ENCODE data around the gene FAM227A. TPM values are rescaled to one million over a fixed set of nuclear protein-coding genes. Genes with fewer than 3 reads are reported as not detected.
"Not testable (repeated sequence)": the region's sequence is repeated elsewhere in the genome, so short reads cannot be mapped to it uniquely, and the experiment has no call there.

FAM227A gene
- polyA plus RNA-seq, 1 donor, result 0.77 TPM

DNA sequence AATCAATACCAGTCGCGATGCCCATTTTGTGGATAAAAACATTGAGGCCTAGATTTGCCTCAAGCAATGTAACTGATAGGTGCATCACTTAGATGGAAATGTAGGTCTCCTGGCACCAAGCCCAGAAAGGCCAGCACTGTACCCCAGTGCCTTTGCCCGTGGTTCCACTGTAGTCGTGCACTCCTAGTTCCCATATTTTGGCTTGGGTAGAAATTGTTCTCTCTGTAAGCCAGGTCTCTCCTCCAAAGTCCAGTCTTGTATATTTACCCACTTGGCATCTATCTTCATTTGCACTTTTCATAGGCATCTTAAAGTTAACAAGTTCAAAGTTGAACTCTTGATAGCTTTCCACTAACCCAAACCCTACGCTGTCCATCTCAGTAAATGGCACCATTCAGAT, 44.6 kb downstream of the FAM227A start:
- DNase-seq, result no peak

DNA sequence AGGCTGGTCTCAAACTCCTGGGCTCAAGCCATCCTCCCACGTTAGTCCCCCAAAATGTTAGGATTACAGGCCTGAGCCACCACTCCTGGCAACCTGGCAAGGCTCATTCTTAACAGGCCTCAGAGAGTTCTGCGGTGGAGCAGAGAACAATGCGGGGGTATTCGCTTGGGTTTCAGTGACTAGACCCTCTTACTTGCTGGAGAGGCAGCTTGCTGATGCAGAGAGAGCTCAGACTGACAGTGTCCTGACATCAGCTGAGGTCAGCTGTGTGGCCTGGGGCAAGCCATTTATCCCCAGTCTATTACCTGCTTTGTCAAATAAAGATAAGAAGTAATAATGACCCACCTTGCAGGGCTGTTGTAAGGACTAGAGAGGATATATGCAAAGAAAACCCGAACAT, 46.0 kb downstream of the FAM227A start:
- DNase-seq, result no peak

DNA sequence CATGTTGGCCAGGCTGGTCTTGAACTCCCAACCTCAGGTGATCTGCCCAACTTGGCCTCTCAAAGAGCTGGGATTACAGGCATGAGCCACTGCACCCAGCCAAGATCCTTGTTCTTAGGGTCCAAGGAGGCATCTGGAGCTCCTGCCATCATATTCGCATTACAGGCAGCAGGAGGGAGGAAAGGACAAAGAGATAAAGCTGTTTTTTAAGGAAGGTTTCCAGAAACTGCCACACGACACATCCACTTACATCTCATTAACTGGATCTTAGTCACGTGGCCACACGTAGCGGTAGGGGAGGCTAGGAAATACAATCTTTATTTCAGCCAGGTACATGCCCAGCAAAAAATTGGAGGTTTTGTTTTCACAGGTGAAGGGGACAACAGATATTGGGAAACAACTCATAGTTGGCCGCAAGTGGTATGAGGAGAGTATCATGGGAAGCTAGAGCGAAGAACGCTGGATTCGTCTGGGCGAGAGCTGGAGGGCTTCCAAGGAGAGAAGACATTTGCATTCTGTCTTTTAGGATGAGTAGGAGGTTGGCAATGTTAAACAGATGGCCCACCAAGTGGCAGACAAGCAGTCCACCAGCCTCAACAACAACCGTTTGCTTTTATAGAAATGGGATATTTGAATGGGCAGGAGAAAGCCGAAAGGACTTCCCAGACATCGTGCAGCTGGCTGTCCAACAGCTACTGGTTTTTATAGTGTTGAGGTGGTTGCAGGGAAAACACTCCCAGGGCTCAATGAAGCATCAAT, 47.0 kb downstream of the FAM227A start:
- no peak for DNase-seq

DNA sequence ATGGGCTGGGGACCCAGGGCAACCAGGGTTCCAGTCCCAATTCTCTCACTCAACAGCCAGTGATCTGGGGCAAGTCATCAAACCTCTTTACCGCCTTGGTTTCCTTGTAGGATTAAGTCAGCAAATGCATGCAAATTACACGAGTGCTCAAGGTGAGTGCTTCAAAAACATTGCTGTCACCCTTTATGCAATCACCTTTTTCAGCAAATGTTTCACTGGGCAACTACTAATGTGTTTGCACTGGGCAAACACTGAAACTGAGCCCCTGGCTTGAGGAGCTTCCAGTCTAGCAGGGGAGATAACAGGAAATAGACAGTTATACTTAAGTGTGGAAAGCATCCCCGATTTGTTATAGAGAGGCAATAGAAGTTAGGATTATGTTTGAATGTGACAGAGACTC, 48.5 kb downstream of the FAM227A start:
- no peak for DNase-seq

DNA sequence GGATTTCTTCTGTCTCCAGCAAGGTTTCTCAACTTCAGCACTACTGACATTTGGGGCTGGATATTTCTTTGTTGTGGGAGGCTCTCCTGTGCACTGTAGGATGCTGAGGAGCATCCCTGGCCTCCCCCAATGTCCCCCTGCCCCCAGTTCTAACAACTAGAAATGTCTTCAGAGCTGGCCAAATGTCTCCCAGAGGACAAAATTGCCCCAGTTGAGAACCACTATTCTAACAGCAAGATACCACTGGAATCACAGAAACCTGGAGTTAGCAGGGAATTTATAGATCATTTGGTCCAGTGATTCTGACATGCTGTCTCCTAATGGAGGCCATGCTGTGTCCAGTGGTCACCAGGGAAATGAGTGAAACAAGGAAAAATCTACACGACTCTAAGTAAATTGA, 54.0 kb downstream of the FAM227A start:
- no peak for DNase-seq

DNA sequence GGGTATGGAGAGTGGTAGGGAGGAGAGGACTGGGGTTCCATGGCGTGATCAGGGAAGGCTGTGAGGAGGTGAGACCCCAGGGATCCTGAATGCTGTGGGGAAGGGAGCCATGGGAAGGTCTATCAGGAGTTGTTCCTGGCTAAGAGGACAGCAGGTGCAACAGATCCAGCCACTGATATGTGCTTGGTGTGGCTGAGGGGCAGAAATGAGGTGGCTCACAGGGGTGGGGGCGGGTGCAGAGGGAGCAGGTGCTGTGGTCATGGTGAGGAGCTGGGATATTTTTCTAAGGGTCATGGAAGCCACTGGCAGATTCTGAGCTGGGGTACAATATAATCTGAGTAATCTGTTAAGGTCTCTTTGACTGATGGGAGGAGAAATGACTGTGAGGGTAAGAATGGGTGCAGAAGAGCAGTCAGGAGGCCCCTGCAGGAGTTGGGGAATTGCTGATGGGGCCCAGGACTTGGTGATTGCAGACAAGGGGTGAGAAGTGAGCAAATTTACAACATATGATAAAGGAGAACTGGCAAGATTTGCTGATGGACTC, 54.9 kb downstream of the FAM227A start:
- no peak for DNase-seq

DNA sequence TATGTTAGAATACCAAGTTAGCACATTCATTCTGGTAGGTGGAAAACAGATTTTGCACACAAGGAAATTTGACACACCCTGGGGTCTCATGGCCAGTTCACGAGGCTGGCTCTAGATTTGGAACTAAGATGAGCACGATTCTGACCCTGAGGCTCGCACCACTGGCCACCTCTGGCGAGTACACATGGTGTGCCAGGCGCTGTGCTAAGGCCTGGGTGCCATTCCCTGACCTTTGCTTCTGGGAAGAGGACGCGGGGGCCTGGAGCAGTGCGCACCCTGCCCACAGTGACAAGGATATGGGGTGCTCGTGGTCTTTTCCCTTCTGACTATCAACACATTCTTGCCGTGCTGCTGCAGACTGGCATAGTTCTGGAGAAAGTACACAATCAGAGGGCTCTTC, 56.7 kb downstream of the FAM227A start:
- no peak for DNase-seq

DNA sequence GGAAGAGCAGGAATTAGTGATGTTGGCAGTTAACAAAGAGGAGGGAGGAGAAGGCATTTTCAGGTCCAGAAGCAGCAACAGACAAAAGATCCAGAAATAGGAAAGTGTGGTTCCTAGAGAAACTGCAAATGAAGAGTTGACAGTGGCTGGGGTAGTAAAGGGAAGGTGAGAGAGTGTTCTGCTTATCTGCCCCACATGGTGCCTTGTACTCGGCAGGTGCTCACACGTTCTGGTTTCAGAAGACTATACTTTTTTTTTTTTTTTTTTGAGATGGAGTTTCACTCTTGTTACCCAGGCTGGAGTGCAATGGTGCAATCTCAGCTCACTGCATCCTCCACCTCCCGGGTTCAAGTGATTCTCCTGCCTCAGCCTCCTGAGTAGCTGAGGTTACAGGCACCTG, 73.3 kb downstream of the FAM227A start:
- not testable (repeated sequence) for DNase-seq

- DNase-seq, result no peak
Measured at GRCh38 chr22:38578505-38578904, 77.7 kb downstream of the FAM227A start.

DNA sequence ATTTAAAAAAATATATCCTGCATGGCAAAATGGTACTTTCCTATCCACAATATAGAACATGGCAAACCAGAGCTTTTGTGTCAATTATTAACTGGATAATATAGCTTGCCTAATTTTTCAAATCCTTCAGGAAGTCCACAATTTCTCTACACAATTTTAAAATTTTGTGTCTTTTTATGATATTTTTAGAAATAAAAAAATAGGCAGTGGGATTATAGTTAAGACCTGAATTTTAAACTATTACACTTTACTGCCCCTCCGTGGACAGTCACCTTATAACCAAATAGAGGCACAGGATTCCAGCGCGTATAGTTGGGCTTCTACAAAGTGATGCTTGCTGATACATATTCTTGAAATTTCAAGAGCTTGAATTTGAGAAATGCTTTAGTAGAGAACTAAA, 84.1 kb downstream of the FAM227A start:
- peak; percentile 50 for DNase-seq

DNA sequence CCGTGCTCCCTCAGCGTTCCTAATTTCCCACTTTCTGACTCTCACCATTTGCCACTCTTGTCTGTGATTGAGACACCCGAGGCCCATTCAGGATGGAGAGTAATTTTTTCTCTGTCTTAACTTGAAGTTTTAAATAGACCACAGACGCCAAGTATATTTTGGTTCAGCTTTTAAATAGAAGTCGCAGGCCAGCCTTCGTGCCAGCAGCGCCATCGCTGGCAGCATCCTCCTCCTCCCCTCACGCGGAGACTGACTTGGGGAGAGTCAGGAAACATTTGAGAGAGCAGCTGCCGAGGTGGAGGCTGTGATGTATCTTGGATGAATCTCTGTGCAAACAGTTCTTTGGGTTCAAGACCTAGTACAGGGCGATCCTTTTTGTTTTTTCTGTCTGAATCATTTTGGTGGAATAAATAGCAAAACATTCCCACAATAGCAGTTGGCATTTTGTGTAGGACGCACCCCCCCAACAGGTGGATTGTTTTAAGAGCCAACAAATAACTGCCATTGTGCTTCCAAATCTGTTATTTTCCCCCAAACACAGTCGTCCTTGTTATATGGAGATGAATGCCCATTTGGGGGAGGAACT, 85.3 kb downstream of the FAM227A start:
- peak; percentile 48 for DNase-seq

- DNase-seq, result peak; percentile 90
Measured at GRCh38 chr22:38569972-38570778, 86.0 kb downstream of the FAM227A start, which contains the start of gene DMC1. DMC1 (minus strand) TSS chr22:38570183; CDS start chr22:38568256, 1,927 bp downstream.

DNA sequence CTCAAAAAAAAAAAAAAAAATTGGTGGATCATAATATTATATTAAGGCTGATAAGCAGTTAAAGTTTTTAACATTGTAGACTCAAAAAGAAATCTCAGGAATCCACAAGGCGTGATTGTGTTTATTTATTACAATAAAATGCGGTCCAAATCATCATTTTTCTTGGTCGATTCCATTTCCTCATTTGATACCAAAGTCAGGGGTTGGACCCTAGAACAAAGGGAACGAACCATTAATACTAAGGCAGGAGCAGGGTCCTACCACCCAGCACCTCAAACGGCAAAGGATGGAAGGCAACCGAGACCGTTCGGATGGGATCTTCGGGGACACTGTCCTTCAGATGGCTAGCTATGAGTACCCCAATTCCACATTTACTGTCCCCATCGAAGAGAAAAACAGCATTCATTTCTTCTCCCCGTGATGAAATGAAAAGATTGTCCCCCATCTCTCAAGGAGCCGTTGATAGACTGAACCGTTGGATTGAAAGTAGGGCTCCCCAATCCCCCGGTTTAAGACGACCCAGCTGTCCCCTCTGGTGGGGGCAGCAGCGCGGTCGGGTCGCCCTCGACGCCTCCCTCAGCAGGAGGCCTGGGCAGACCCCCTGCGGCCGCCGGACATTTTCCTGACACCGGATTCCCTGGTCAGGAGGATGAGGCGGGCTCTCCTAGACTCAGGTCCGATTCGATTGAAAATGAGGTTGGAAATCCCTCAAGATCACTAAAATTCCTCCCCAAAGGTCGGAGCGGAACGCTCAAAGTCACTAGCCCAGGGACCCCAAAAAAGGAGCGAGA, 86.8 kb downstream of the FAM227A start:
- DNase-seq, result peak; percentile 15

GRCh38 chr22:38567531-38568285, 88.5 kb downstream of the FAM227A start:
- DNase-seq, result no peak

GRCh38 chr22:38566726-38567504, 89.3 kb downstream of the FAM227A start:
- no peak for DNase-seq

DNA sequence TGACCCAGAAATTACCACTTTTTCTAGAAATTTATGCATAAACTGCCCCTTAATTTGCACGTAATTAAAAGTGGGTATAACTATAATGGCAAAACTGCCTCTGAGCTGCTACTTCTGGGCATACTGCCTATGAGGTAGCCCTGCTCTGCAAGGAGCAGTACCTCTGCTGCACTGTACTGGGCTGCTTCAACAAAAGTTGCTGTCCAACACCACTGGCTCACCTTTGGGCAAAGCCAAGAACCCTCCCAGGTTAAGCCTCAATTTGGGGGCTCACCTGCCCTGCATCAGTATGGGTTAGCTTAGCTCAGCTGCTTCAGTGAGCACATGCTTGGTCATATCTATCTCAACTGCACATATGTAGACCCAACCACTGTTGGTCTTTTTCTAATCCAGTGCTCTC, 90.8 kb downstream of the FAM227A start:
- DNase-seq, result no peak

GRCh38 chr22:38564669-38565068, 91.5 kb downstream of the FAM227A start:
- no peak for DNase-seq

DNA sequence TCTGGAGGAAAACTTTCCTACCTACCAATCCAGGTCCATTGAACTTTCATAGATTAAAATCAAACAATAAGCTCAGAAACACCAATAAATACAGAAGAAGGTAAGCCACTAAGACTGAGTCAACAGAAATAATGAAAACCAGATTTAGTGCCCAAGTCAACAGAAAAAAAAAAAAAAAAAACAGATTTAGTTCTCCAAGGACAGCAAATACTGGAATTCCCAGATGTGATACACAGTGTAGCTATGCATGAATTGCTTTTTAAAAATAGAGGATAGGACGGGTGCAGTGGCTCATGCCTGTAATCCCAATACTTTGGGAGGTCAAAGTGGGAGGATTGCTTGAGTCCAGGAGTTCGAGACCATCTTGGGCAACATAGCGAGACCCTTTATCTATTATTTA, 101.9 kb downstream of the FAM227A start:
- no peak for DNase-seq

DNA sequence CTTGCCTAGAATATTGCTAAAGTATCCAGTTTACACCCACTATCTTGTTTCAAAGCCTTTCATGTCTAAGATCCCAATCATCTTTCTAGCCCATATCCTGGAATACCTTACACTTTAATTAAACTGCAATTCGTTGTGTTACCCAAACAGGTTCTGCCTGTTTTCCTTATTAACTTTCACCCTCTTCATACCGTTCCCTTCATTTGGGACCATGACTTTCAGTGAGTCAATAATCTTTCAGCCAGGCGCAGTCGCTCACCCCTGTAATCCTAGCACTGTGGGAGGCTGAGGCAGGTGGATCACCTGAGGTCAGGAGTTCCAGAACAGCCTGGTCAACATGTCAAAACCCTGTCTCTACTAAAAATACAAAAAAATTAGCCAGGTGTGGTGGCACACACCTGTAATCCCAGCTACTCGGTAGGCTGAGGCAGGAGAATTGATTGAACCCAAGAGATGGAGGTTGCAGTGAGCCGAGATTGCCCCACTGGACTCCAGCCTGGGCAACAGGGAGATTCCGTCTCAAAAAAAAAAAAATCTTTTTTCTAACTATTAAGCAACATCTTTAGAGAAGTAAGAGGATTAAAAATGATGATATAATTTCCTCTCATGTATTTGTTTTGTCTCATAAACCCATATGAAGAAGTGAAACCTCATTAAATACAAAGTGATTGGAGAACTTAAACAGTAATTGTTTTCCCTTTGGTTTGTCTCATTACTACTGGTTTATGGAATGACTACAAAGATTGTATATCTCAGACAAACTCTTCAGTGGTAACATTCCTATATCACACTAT, 106.9 kb downstream of the FAM227A start:
- DNase-seq, result no peak

GRCh38 chr22:38540701-38541100, 115.5 kb downstream of the FAM227A start:
- DNase-seq, result no peak

All from hindlimb muscle (tissue), 1 donor.